ENCODE measurements around the gene HSD3B2. TPM values are rescaled to one million over a fixed set of nuclear protein-coding genes. Genes with fewer than 3 reads are reported as not detected.

The HSD3B2 gene
- total and polyA plus RNA-seq, 2 of the 13 experiments (the other 11 are each of a cell fraction or from before 2014, with no cell fraction given) = 0.20 TPM; not detected in 1

GRCh38 chr1:119409731-119410130, 5.2 kb upstream of the HSD3B2 start:
- no peak for ATAC-seq
- Histone ChIP-seq H3K27ac (ENCODE audit: extremely low read length, insufficient read depth, low read length) (no peak overlapping the region), H3K9ac (ENCODE audit: insufficient read depth, low read depth, low read length) (no peak overlapping the region), H3K4me3 (replicated peaks in 1 of 3; ENCODE audit: insufficient read depth in 1 of 3, low read depth in 2 of 3, low read length in 3 of 3) (no peak overlapping the region), H3K27me3 (ENCODE audit: control insufficient read depth in 1 of 2, insufficient read depth in 2 of 2, low read length in 2 of 2) (no peaks in the 10 kb centered on the region; a peak in 1 of 5 replicates), H3K4me1 (ENCODE audit: insufficient read depth, low read length) (no peaks in the 10 kb centered on the region), H3K9me3 (ENCODE audit: low read length) (no peaks in the 10 kb centered on the region), H4K20me1 (ENCODE audit: insufficient read depth, low read length) (no peaks in the 10 kb centered on the region), H3K79me2 (ENCODE audit: insufficient read depth, low read length) (no peaks in the 10 kb centered on the region), H3K36me3 (replicated peaks in 1 of 2; ENCODE audit: control insufficient read depth in 1 of 2, insufficient read depth in 2 of 2, low read length in 2 of 2) (no peaks in the 10 kb centered on the region), H3K4me2 (ENCODE audit: low read depth, low read length) (no peak overlapping the region), H2AFZ (ENCODE audit: low read length) (no peak overlapping the region)
- no TSS peak for BruUV-seq (replicated peaks)
- DNase-seq (ENCODE audit: low spot score) = no peak
- ChIA-PET POLR2A (no interaction called here), CTCF (ENCODE audit: low intra/inter-chr PET ratio, low total read pairs) (no interaction called here)
- in situ Hi-C loops (cut with HindIII; ENCODE audit: extremely low pct_ligation_motif_present, low pct_unique_long_range_greater_than_20kb) (no loop called here), intact Hi-C loops (cut with micrococcal nuclease; ENCODE audit: unreplicated experiment) (no loop called here)
- FAIRE-seq = no peak
- no peak for TF ChIP-seq HINFP (CRISPR knock-in tag; IDR thresholded peaks at IDR 0.05; ENCODE audit: low read depth)

GRCh38 chr1:119410961-119411360, 4.0 kb upstream of the HSD3B2 start:
- H3K27me3 ChIP-seq (ENCODE audit: control insufficient read depth in 1 of 2, insufficient read depth in 2 of 2, low read length in 2 of 2) = peaks cover 0 to 5% of the 10 kb centered on the region in 2 experiments; a peak in 1 of 5 replicates
- H3K4me2 ChIP-seq (ENCODE audit: low read depth, low read length) = no peak overlapping the region
- BruUV-seq (replicated peaks) = no TSS peak
- no peak overlapping the region for H3K9ac ChIP-seq (ENCODE audit: insufficient read depth, low read depth, low read length)
- TF ChIP-seq FOXA3 (CRISPR knock-in tag; IDR thresholded peaks at IDR 0.05) = no peak
- 0 out of 2 replicates have a peak, but pooled peaks have one; percentile 5 for TF ChIP-seq MAFF (IDR thresholded peaks at IDR 0.05; ENCODE audit: low read depth, low read length)
- intact Hi-C loops (cut with micrococcal nuclease; ENCODE audit: unreplicated experiment) (no loop called here), in situ Hi-C loops (cut with HindIII; ENCODE audit: extremely low pct_ligation_motif_present, low pct_unique_long_range_greater_than_20kb) (no loop called here)
- FAIRE-seq (no peak), DNase-seq (ENCODE audit: low spot score) (no peak), ATAC-seq (no peak)
- ChIA-PET CTCF (ENCODE audit: low intra/inter-chr PET ratio, low total read pairs) (no interaction called here), POLR2A (no interaction called here)
- H3K36me3 ChIP-seq (replicated peaks in 1 of 2; ENCODE audit: control insufficient read depth in 1 of 2, insufficient read depth in 2 of 2, low read length in 2 of 2) = no peaks in the 10 kb centered on the region
- no peaks in the 10 kb centered on the region for H3K9me3 ChIP-seq (ENCODE audit: low read length)
- H2AFZ ChIP-seq (ENCODE audit: low read length) = no peak overlapping the region
- no peak overlapping the region for H3K27ac ChIP-seq (ENCODE audit: extremely low read length, insufficient read depth, low read length)
- no peaks in the 10 kb centered on the region for H3K4me1 ChIP-seq (ENCODE audit: insufficient read depth, low read length)
- 16% methylated on average over 3 of the region's 3 CpGs for WGBS (ENCODE audit: low lambda C conversion rate)
- H3K4me3 ChIP-seq (replicated peaks in 1 of 3; ENCODE audit: insufficient read depth in 1 of 3, low read depth in 2 of 3, low read length in 3 of 3) = no peak overlapping the region
- H3K79me2 ChIP-seq (ENCODE audit: insufficient read depth, low read length) = no peaks in the 10 kb centered on the region
- no peaks in the 10 kb centered on the region for H4K20me1 ChIP-seq (ENCODE audit: insufficient read depth, low read length)

All from HepG2 (cell line).